GM12878 (cell line): ENCODE data around the gene DYSF. TPM values are rescaled to one million over a fixed set of nuclear protein-coding genes. Genes with fewer than 3 reads are reported as not detected.

ENCODE experiments used
- ATAC-seq: fragments of 200-7000 bp; cut with Tn5 transposase; 3 replicates; pipeline ENCODE4 v1.9.1; 2020; ENCODE audit warnings: mild to moderate bottlenecking, moderate library complexity
- BruUV-seq: library from RNA; stranded (reverse); fragments of 400-500 nt; replicated peaks from 2 replicates; lab custom pipeline; 2021; lab: Mats Ljungman, UMichigan
- CTCF ChIA-PET: fragments of 300-600 bp; sonication (Branson Sonifier 250); formaldehyde crosslinking; extraction: SDS; loops from one replicate; lab custom pipeline; 2021; ENCODE audit warnings: inconsistent platforms; lab: Yijun Ruan, JAX
- POLR2A ChIA-PET: fragments of 350-600 bp; formaldehyde crosslinking; extraction: SDS; loops from one replicate; lab custom pipeline; 2021; ENCODE audit warnings: inconsistent platforms; lab: Charles Lee
- RAD21 ChIA-PET: fragments of 300-600 bp; sonication (Branson Sonifier 250); formaldehyde crosslinking; loops from one replicate; lab custom pipeline; 2023; ENCODE audit warnings: antibody characterized with exemption; ENCODE audit not compliant: unreplicated experiment; lab: Charles Lee
- SMC1A ChIA-PET: fragments of 300-600 bp; sonication (Branson Sonifier 250); formaldehyde crosslinking; loops from one replicate; lab custom pipeline; 2023; ENCODE audit not compliant: unreplicated experiment, uncharacterized antibody; lab: Charles Lee
- DNase-seq: peaks from one replicate; pipeline ENCODE4 v3.0.0-alpha.2; 2011; ENCODE audit warnings: low read depth, low spot score
- FAIRE-seq: peaks from 3 replicates; lab custom pipeline; 2011; peaks lifted over from hg19 to GRCh38; lab: Jason Lieb, UNC
- H2AFZ ChIP-seq: 2 replicates; pipeline ENCODE4 v1.6.0; 2011; ENCODE audit warnings: low read depth, low read length, control low read depth; ENCODE audit not compliant: control insufficient read depth
- H3K27ac ChIP-seq: 2 replicates; pipeline ENCODE4 v1.5.1; 2011; ENCODE audit warnings: control low read depth; ENCODE audit not compliant: control insufficient read depth, insufficient read depth
- H3K27me3 ChIP-seq, 2 experiments: replicated peaks in 1 of 2; 2 replicates each; pipeline versions ENCODE4 v1.6.0 to v1.6.1; 2011; ENCODE audit warnings: low read length in 1 of 2; ENCODE audit not compliant: control insufficient read depth in 2 of 2, insufficient read depth in 2 of 2
- H3K36me3 ChIP-seq, 2 experiments: 2 replicates each; pipeline ENCODE4 v1.5.1; 2011; ENCODE audit warnings: low read length in 1 of 2; ENCODE audit not compliant: control insufficient read depth in 2 of 2, insufficient read depth in 2 of 2
- H3K4me1 ChIP-seq: 2 replicates; pipeline ENCODE4 v1.6.1; 2011; ENCODE audit warnings: mild to moderate bottlenecking, low read length, moderate library complexity, mixed read lengths; ENCODE audit not compliant: control insufficient read depth, insufficient read depth
- H3K4me2 ChIP-seq: 2 replicates; pipeline ENCODE4 v1.6.0; 2011; ENCODE audit warnings: control low read depth; ENCODE audit not compliant: control insufficient read depth, insufficient read depth
- H3K4me3 ChIP-seq: fragments of 200-600 bp; sonication (generic); 2 replicates; pipeline ENCODE4 v1.5.1; 2016
- H3K79me2 ChIP-seq: 2 replicates; pipeline ENCODE4 v1.6.0; 2011; ENCODE audit warnings: low read length; ENCODE audit not compliant: control insufficient read depth, insufficient read depth
- H3K9ac ChIP-seq: 2 replicates; pipeline ENCODE4 v1.8.0; 2011; ENCODE audit warnings: low read length, control low read depth, mixed read lengths; ENCODE audit not compliant: control insufficient read depth, insufficient read depth
- H3K9me3 ChIP-seq: replicated peaks from 3 replicates; pipeline ENCODE4 v1.5.1; 2011; ENCODE audit warnings: mild to moderate bottlenecking, low read length; ENCODE audit not compliant: control insufficient read depth, insufficient read depth
- H4K20me1 ChIP-seq: 2 replicates; pipeline ENCODE4 v1.6.0; 2011; ENCODE audit not compliant: control insufficient read depth, insufficient read depth
- CUX1 ChIP-seq: IDR thresholded peaks from 2 replicates; pipeline ENCODE4 v1.6.1; 2012; ENCODE audit warnings: improper control_type of control experiment, low read depth, low read length; ENCODE audit not compliant: insufficient replicate concordance
- GABPA ChIP-seq: IDR thresholded peaks from 2 replicates; pipeline ENCODE4 v1.6.1; 2014; ENCODE audit warnings: antibody characterized with exemption, low read depth, mild to moderate bottlenecking, inconsistent platforms
- IKZF1 ChIP-seq: fragments of 450-650 bp; conservative IDR thresholded peaks from 2 replicates; pipeline ENCODE4 v1.6.1; 2017; ENCODE audit warnings: antibody characterized with exemption, mild to moderate bottlenecking
- MYC ChIP-seq: IDR thresholded peaks from 2 replicates; pipeline ENCODE4 v1.6.1; 2011; ENCODE audit warnings: mild to moderate bottlenecking, low read length, moderate library complexity, inconsistent platforms; ENCODE audit not compliant: insufficient read depth, insufficient replicate concordance, insufficient read length, severe bottlenecking
- NFIC ChIP-seq: IDR thresholded peaks from 2 replicates; pipeline ENCODE4 v1.6.1; 2012; ENCODE audit warnings: low read depth, mild to moderate bottlenecking, inconsistent platforms, low read length, moderate library complexity
- WGBS: methylation state at CpG from one replicate; pipeline ENCODE4 v1.1.6; 2016; ENCODE audit warnings: low lambda C conversion rate; ENCODE audit not compliant: insufficient replicate concordance, insufficient coverage; ENCODE audit errors: missing lambda C conversion rate; 5-methylcytosine and 5-hydroxymethylcytosine counted together
- in situ Hi-C: fragments of 300-500 bp; cut with MboI; formaldehyde crosslinking; loops from 9 replicates; pipeline ENCODE4 v1.14.3; 2018; ENCODE audit warnings: mixed read lengths
- intact Hi-C: fragments of 100-400 bp; cut with micrococcal nuclease; formaldehyde crosslinking; loops from one replicate; pipeline ENCODE4 v1.14.2; 2022; ENCODE audit not compliant: unreplicated experiment
- polyA plus RNA-seq, 11 experiments: library from polyadenylated mRNA; depleted of rRNA in 4 of 11; unstranded in 6 of 11; stranded (reverse) in 5 of 11; fragments of >200 nt; fragmentation: Nextera tagmentation in 4 of 11; fragmentation: Illumina TruSeq in 1 of 11; extraction: Ambion mirVana in 4 of 11; extraction: Trizol in 1 of 11; gene quantifications; 1 replicate in 1 of 11; 2 replicates in 10 of 11; pipeline versions ENCODE4 v1.2.1 to v1.2.3, GENCODE V29; 2011 to 2016; ENCODE audit warnings: inconsistent platforms in 2 of 11, missing spikeins in 2 of 11, low read depth in 1 of 11
- total RNA-seq, 4 experiments: library from RNA; depleted of rRNA in 3 of 4; stranded (reverse); fragments of >200 nt in 3 of 4; fragmentation: Illumina TruSeq in 1 of 4; extraction: Trizol in 1 of 4; gene quantifications; 2 replicates each; pipeline versions ENCODE4 v1.2.1 to v1.2.3, GENCODE V29; 2013 to 2021

The DYSF gene
- total and polyA plus RNA-seq, 10 of the 15 experiments (the other 5 are each of a cell fraction or from before 2014, with no cell fraction given): under 0.01 to 0.15 (median 0.03) TPM; not detected in 7

DNA sequence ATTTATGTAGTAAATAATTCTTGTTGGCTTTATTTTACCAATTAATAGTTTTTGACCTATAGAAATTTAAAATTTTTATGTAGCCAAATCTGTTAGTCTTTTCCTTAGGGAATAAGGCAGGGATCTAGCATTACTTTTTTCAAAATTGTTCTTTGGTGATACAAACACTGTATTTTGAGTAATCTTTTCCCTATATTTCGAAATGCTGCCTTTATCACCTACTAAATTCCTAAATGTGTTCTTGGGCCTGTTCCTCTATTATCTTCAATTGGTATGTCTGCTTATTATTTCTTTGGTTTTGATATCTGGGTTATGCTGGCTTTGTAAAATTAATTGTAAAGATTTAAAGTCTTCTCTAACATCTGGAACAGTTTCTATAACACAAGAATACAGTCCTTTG, 87.5 kb downstream of the DYSF start:
- 0% methylated on average over 1 of the region's 1 CpG for WGBS
- CTCF ChIA-PET: interaction anchor here (1.1 kb wide), 1 partner anchor 32 kb away, joined by 3 read pairs; no protein-coding TSS in a partner anchor

More for the DNA sequence above, 87.5 kb downstream of the DYSF start:
- ChIA-PET RAD21 (no interaction called here), POLR2A (no interaction called here), SMC1A (interaction anchor here (0.7 kb wide), 1 partner anchor 383 kb away, joined by 3 read pairs; no protein-coding TSS in a partner anchor)
- H3K36me3 ChIP-seq: no peaks in the 10 kb centered on the region
- H4K20me1 ChIP-seq: no peaks in the 10 kb centered on the region
- intact Hi-C loops: no loop called here
- no TSS peak for BruUV-seq
- H3K79me2 ChIP-seq: no peaks in the 10 kb centered on the region
- no peaks in the 10 kb centered on the region for H3K27me3 ChIP-seq
- H3K27ac ChIP-seq: no peak overlapping the region
- no peak for DNase-seq
- H2AFZ ChIP-seq: no peak overlapping the region
- no peaks in the 10 kb centered on the region for H3K9me3 ChIP-seq
- no peak overlapping the region for H3K9ac ChIP-seq
- H3K4me3 ChIP-seq: no peak overlapping the region
- FAIRE-seq: no peak
- no peak for ATAC-seq
- TF ChIP-seq GABPA: no peak
- no peak for TF ChIP-seq IKZF1
- TF ChIP-seq MYC: no peak
- no peak for TF ChIP-seq CUX1
- TF ChIP-seq NFIC: no peak
- in situ Hi-C loops: no loop called here
- H3K4me2 ChIP-seq: no peak overlapping the region
- H3K4me1 ChIP-seq: no peaks in the 10 kb centered on the region
